CD4-positive, alpha-beta memory T cell (primary cell): ENCODE measurements around the gene CD4. TPM values are rescaled to one million over a fixed set of nuclear protein-coding genes. Genes with fewer than 3 reads are reported as not detected.

Experiments
- CTCF ChIA-PET: fragments of 350-600 bp; sonication (Branson Sonifier 250); formaldehyde crosslinking; loops from one replicate; lab custom pipeline; 2021; ENCODE audit warnings: inconsistent platforms; ENCODE audit not compliant: partially characterized antibody; lab: Charles Lee
- POLR2A ChIA-PET: fragments of 350-600 bp; sonication (Branson Sonifier 250); formaldehyde crosslinking; loops from one replicate; lab custom pipeline; 2021; ENCODE audit not compliant: partially characterized antibody; lab: Charles Lee
- DNase-seq, 5 donors: peaks; one replicate each; pipeline versions ENCODE4 v3.0.0 to v3.0.0-alpha.2; 2020 to 2022; ENCODE audit warnings: mixed read lengths in 1 of 5
- H3K27ac ChIP-seq: one replicate; pipeline ENCODE4 v1.7.0; 2013; ENCODE audit warnings: low read depth, low read length
- H3K27me3 ChIP-seq: 2 replicates; pipeline ENCODE4 v1.7.0; 2013; ENCODE audit warnings: mild to moderate bottlenecking, low read length, moderate library complexity; ENCODE audit not compliant: insufficient read depth
- H3K36me3 ChIP-seq: 2 replicates; pipeline ENCODE4 v1.7.0; 2013; ENCODE audit warnings: mild to moderate bottlenecking, low read length, moderate library complexity; ENCODE audit not compliant: insufficient read depth
- H3K4me1 ChIP-seq: 2 replicates; pipeline ENCODE4 v1.7.0; 2013; ENCODE audit warnings: mild to moderate bottlenecking, low read length, moderate library complexity; ENCODE audit not compliant: insufficient read depth
- H3K4me3 ChIP-seq, 2 donors: one replicate each; pipeline ENCODE4 v1.7.0; 2013; ENCODE audit warnings: low read length in 2 of 2, mild to moderate bottlenecking in 1 of 2
- H3K9me3 ChIP-seq, 2 donors: one replicate each; pipeline ENCODE4 v1.7.0; 2013; ENCODE audit warnings: low read length in 2 of 2, control low read depth in 1 of 2; ENCODE audit not compliant: control insufficient read depth in 1 of 2
- H3K27ac Mint-ChIP-seq, 7 donors: one replicate each; pipeline ENCODE4 v1.8.0; 2020 to 2021; ENCODE audit warnings: mixed read lengths in 7 of 7, mild to moderate bottlenecking in 6 of 7, inconsistent platforms in 3 of 7, moderate library complexity in 3 of 7
- H3K27me3 Mint-ChIP-seq, 2 donors: one replicate each; pipeline ENCODE4 v1.8.0; 2020 to 2021; ENCODE audit warnings: mixed read lengths in 2 of 2
- H3K36me3 Mint-ChIP-seq, 2 donors: one replicate each; pipeline ENCODE4 v1.8.0; 2020 to 2021; ENCODE audit warnings: mixed read lengths in 2 of 2, inconsistent platforms in 1 of 2, mild to moderate bottlenecking in 1 of 2
- H3K4me1 Mint-ChIP-seq, 4 donors: one replicate each; pipeline ENCODE4 v1.8.0; 2020 to 2021; ENCODE audit warnings: mixed read lengths in 4 of 4, mild to moderate bottlenecking in 1 of 4
- H3K4me3 Mint-ChIP-seq, 8 donors: one replicate each; pipeline ENCODE4 v1.8.0; 2020 to 2021; ENCODE audit warnings: mixed read lengths in 8 of 8, mild to moderate bottlenecking in 7 of 8, moderate library complexity in 6 of 8, inconsistent platforms in 3 of 8
- H3K9me3 Mint-ChIP-seq, 8 donors: one replicate each; pipeline ENCODE4 v1.8.0; 2020 to 2021; ENCODE audit warnings: mixed read lengths in 8 of 8, mild to moderate bottlenecking in 5 of 8, inconsistent platforms in 3 of 8, moderate library complexity in 1 of 8
- intact Hi-C: fragments of 100-400 bp; cut with micrococcal nuclease; formaldehyde crosslinking; loops from one replicate; pipeline ENCODE4 v1.15.1; 2023
- polyA plus RNA-seq, 2 donors: library from polyadenylated mRNA; unstranded; fragments of 300-500 nt; fragmentation: Illumina TruSeq; gene quantifications; one replicate each; pipeline ENCODE4 v1.2.3, GENCODE V29; 2021
- total RNA-seq, 2 experiments: library from RNA; stranded (reverse); gene quantifications; one replicate each; pipeline ENCODE4 v1.2.3, GENCODE V29; 2021

The CD4 gene
- total and polyA plus RNA-seq, 4 experiments from 2014 or later: 251 to 456 (median 288) TPM

DNA sequence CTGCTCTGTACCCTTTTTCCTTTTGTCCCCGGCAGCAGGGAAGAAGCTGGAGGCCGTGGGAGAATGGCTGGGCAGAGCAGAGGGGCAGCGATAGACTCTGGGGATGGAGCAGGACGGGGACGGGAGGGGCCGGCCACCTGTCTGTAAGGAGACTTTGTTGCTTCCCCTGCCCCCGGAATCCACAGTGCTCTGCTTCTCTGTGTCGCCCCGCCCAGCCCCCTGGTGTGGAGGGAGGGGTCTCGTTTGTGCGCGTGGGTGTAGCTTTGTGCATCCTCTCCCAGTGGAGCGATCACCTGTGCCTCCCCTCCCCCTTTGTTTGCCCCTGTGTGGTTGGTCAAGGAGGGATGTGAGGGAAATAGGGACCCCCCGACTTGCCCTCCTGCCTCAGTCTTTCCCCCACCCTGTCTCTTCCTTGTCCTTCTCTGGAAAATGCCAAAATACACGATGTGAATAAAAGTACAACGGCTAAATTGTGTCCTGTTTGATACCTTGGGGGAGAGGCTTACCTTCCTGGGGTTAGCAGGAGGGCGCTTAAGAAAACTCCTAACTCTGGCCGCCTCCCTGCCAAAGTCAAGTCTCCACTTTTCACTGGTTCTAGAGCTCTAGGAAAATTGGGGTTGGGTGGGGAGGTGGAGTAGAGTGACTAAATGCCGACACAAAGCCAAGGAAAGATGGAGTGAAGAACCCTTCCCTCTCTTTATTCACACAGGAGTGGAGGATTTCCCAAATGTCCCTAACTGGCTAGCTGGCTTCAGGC lies 77.0 kb downstream of the CD4 start:
- peak overlapping the region in 1 of 2 donors; percentile 67 for H3K4me3 ChIP-seq
- H3K36me3 ChIP-seq: peaks cover 37% of the 10 kb centered on the region
- H3K27me3 Mint-ChIP-seq: no peaks in the 10 kb centered on the region
- peaks cover 25 to 45% (median 38%) of the 10 kb centered on the region in 4 donors for H3K4me1 Mint-ChIP-seq
- peaks cover 30 to 70% of the 10 kb centered on the region in 2 donors for H3K36me3 Mint-ChIP-seq
- H3K4me3 Mint-ChIP-seq: peak overlapping the region; percentile 86 to 96 (median 92)
- no peaks in the 10 kb centered on the region for H3K9me3 Mint-ChIP-seq
- H3K27me3 ChIP-seq: no peaks in the 10 kb centered on the region
- DNase-seq: no peak
- peaks cover 41% of the 10 kb centered on the region for H3K4me1 ChIP-seq
- intact Hi-C loops: no loop called here
- peak overlapping the region; percentile 69 for H3K27ac ChIP-seq
- CTCF ChIA-PET: interaction anchor here (1.0 to 9.2 kb wide), 9 partner anchors 12 to 260 kb away, joined by 3 to 151 read pairs (median 6); partner anchors contain the start of genes C12orf57, C1RL, CDCA3 and RNU7-1
- peak overlapping the region in 6 of 7 donors; percentile 57 to 93 (median 87) for H3K27ac Mint-ChIP-seq
- H3K9me3 ChIP-seq: no peaks in the 10 kb centered on the region
- POLR2A ChIA-PET: interaction anchor here (0.5 to 11.0 kb wide), 20 partner anchors 12 to 286 kb away, joined by 3 to 270 read pairs (median 4); partner anchors contain the start of genes C12orf57, C1RL, CD4 and CDCA3

DNA sequence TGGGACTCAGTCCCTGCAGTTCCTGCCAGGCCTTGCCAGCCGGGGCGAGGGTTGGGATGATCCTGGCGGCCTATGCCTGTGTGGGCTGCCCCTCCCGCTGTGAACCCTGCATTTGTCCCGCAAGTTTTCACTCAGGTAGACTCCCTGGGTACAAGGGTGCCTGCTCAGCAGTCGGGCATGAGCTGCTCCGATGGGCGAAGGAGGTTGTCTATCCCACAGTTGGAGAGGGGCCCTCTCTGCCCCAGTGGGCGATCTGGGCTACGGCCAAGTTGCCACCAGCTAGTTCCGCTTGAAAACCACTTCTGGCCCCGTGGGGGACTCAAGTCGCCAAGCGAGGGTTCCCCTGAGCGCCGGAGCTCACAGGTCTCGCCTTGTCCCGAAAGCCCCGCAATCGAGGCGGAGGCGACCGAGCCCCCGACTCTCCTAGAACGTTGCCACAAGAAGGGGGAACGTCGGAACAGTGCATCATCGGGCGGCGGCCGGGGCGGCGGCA lies 77.6 kb downstream of the CD4 start:
- Mint-ChIP-seq H3K9me3 (no peaks in the 10 kb centered on the region), H3K36me3 (peaks cover 24 to 70% of the 10 kb centered on the region in 2 donors), H3K27me3 (no peaks in the 10 kb centered on the region), H3K27ac (peak overlapping the region; percentile 82 to 94 (median 91)), H3K4me1 (peaks cover 30 to 52% (median 43%) of the 10 kb centered on the region in 4 donors), H3K4me3 (peak overlapping the region; percentile 86 to 96 (median 92))
- POLR2A ChIA-PET: interaction anchor here (0.5 to 11.0 kb wide), 28 partner anchors 13 to 287 kb away, joined by 3 to 270 read pairs (median 4); partner anchors contain the start of genes C12orf57, C1RL, CD4 and CDCA3
- peaks cover 33% of the 10 kb centered on the region for H3K36me3 ChIP-seq
- peaks cover 48% of the 10 kb centered on the region for H3K4me1 ChIP-seq
- peak in 2 of 5 donors; percentile 17 to 80 for DNase-seq
- no peaks in the 10 kb centered on the region for H3K27me3 ChIP-seq
- peak overlapping the region; percentile 36 to 67 for H3K4me3 ChIP-seq
- H3K27ac ChIP-seq: peak overlapping the region; percentile 69
- intact Hi-C loops: loop anchor here (1.0 kb wide), 3 partner anchors 15 to 103 kb away; partner anchors contain the start of genes EMG1, LRRC23, PHB2 and USP5
- CTCF ChIA-PET: interaction anchor here (1.0 to 9.2 kb wide), 8 partner anchors 14 to 259 kb away, joined by 3 to 151 read pairs (median 6); partner anchors contain the start of genes C12orf57, C1RL, CDCA3 and RNU7-1
- no peaks in the 10 kb centered on the region for H3K9me3 ChIP-seq

DNA sequence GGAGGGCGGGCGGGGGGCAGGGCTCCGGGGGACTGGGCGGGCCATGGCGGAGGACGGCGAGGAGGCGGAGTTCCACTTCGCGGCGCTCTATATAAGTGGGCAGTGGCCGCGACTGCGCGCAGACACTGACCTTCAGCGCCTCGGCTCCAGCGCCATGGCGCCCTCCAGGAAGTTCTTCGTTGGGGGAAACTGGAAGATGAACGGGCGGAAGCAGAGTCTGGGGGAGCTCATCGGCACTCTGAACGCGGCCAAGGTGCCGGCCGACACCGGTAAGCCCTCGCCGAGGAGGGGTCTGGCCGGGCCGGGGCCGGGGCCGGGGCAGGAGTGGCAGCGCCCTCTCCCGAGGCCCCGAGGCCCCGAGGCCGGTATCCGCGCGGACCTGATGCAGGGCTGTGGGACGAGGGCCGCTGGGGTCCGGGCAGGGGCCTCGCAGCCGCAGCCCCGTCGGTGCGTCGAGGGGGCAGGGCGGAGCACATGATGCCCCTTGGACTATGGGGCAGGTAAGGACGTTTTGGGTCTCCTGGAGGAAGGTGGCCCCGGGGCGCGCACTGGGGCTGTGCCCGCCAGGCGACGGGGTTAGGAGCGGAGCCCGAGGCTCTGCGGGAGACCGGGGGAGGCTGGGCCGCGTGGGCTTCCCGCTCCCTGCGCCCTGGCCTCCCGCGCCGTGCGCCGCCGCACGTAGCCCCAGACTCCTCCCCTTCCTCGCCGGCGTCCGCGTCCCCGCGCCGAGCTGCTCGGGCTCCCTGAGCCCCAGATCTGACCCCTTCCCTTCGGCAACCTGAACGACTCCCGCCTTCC lies 78.3 kb downstream of the CD4 start, which contains the start of gene TPI1:
Gene TPI1 (plus strand): TSS at position 119 of the 798 bp plus-strand sequence. CDS start 36 bp downstream, at position 155.
- Mint-ChIP-seq H3K4me3 (peak within 1 kb of the TSS; percentile 89 to 96 (median 92)), H3K9me3 (no peaks in the 10 kb centered on the region), H3K4me1 (peaks cover 33 to 58% (median 48%) of the 10 kb centered on the region in 4 donors), H3K36me3 (peaks cover 20 to 71% of the 10 kb centered on the region in 2 donors), H3K27me3 (no peaks in the 10 kb centered on the region), H3K27ac (peak within 1 kb of the TSS; percentile 91 to 97 (median 93))
- Histone ChIP-seq H3K9me3 (no peaks in the 10 kb centered on the region), H3K36me3 (peaks cover 27% of the 10 kb centered on the region), H3K4me3 (peak within 1 kb of the TSS; percentile 36 to 67), H3K4me1 (peaks cover 51% of the 10 kb centered on the region), H3K27me3 (no peaks in the 10 kb centered on the region), H3K27ac (peak within 1 kb of the TSS; percentile 69)
- peak; percentile 59 to 68 (median 62) for DNase-seq
- intact Hi-C loops: loop anchor here (1.0 kb wide), 4 partner anchors 15 to 151 kb away; partner anchors contain the start of genes EMG1, LPCAT3, LRRC23 and PHB2
- CTCF ChIA-PET: interaction anchor here (0.6 to 9.2 kb wide), 10 partner anchors 15 to 243 kb away, joined by 3 to 151 read pairs (median 8); partner anchors contain the start of genes C12orf57, C1RL, CDCA3 and LRRC23
- POLR2A ChIA-PET: interaction anchor here (0.7 to 11.0 kb wide), 30 partner anchors 9 to 241 kb away, joined by 3 to 270 read pairs (median 4); partner anchors contain the start of genes C12orf57, C1RL, CD4 and CDCA3

DNA sequence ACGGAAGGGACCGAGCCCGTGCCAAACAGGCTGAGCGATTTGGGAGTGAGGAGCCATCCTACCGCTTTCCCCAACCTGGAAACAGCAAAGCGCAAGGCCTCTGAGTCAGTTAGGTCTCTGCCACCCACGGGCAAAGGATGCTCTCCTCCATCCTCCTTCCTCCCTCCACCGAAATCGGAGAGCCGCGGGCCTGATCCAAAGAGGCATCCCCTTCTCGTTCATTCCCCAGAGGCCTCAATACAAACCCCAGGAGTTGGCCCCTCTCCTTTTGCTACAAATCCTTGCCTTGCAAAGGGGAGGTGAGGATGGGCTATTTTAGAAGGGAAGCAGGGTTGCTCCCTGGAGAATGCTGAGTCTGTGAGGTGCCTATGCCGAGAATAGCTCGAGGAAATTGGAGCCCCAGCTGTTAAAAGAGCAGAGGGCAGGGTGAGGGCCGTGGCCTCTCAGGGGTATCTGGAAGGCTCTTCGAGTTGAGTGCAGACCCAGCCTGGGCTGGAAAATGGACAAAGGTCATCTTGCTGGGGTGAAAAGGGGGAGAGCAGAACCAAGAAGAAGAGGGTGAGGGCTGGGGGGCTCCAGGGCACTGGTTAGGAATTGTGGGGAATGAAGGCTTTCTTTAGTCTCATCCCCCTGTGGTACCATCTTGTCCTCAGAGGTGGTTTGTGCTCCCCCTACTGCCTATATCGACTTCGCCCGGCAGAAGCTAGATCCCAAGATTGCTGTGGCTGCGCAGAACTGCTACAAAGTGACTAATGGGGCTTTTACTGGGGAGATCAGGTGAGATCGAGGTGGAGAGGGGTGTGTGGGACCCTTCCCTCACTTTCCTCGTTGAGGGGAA lies 79.1 kb downstream of the CD4 start:
- H3K27me3 Mint-ChIP-seq: no peaks in the 10 kb centered on the region
- CTCF ChIA-PET: interaction anchor here (0.6 to 9.2 kb wide), 20 partner anchors 16 to 242 kb away, joined by 3 to 151 read pairs (median 7); partner anchors contain the start of genes C12orf57, C1RL, CDCA3 and LRRC23
- peak overlapping the region; percentile 88 to 97 (median 91) for H3K27ac Mint-ChIP-seq

DNA sequence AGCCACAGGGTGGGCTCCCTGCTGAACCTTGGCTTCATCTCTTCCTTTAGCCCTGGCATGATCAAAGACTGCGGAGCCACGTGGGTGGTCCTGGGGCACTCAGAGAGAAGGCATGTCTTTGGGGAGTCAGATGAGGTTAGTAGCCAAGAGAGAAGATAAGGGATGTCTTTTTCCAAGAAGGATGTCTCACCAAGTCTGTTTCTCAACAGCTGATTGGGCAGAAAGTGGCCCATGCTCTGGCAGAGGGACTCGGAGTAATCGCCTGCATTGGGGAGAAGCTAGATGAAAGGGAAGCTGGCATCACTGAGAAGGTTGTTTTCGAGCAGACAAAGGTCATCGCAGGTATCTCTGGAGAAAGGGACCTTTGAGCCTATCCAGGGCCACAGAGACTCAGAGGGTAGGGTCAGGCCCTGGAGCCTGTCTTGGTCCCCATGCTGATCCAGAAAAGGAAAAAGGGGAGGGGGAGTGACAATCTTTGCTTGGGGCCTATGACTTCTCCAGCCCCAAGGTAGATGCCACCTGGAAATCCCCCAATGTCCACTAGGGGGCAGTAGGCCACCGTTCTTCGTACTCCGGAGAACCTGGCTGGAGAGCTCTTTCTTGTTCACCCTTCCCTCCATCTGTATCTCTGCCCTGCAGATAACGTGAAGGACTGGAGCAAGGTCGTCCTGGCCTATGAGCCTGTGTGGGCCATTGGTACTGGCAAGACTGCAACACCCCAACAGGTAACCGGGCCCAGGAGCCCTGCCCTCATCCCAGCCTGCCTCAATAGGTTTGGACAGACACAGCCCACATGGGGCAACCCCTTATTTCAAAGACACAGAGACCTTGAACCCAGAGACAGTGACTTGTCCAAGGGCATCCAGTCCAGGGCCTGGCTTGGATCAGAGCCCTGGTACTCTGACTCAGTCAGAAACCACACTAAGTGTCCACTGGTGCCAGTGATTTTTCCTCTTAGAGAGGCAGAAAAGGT lies 80.0 kb downstream of the CD4 start:
- Histone ChIP-seq H3K4me1 (peaks cover 57% of the 10 kb centered on the region), H3K27me3 (no peaks in the 10 kb centered on the region), H3K4me3 (peak overlapping the region in 1 of 2 donors; percentile 67), H3K9me3 (no peaks in the 10 kb centered on the region), H3K27ac (peak overlapping the region; percentile 69), H3K36me3 (peaks cover 17% of the 10 kb centered on the region)
- ChIA-PET POLR2A (interaction anchor here (0.7 to 11.0 kb wide), 20 partner anchors 15 to 239 kb away, joined by 3 to 270 read pairs (median 8); partner anchors contain the start of genes C12orf57, C1RL, CDCA3 and ENO2), CTCF (interaction anchor here (0.8 to 9.2 kb wide), 33 partner anchors 8 to 265 kb away, joined by 3 to 151 read pairs (median 5); partner anchors contain the start of genes C12orf57, C1RL, CDCA3 and ENO2)
- H3K9me3 Mint-ChIP-seq: no peaks in the 10 kb centered on the region
- H3K36me3 Mint-ChIP-seq: peaks cover 14 to 66% of the 10 kb centered on the region in 2 donors
- peak; percentile 79 to 85 (median 83) for DNase-seq
- peak overlapping the region; percentile 88 to 93 (median 90) for H3K4me3 Mint-ChIP-seq
- intact Hi-C loops: loop anchor here (1.0 kb wide), 5 partner anchors 69 to 244 kb away; partner anchors contain the start of genes C12orf57 and C1R
- no peaks in the 10 kb centered on the region for H3K27me3 Mint-ChIP-seq
- peak overlapping the region; percentile 90 to 97 (median 91) for H3K27ac Mint-ChIP-seq
- peaks cover 37 to 70% (median 54%) of the 10 kb centered on the region in 4 donors for H3K4me1 Mint-ChIP-seq

More for the DNA sequence above, 79.1 kb downstream of the CD4 start:
- DNase-seq: no peak
- Histone ChIP-seq H3K27me3 (no peaks in the 10 kb centered on the region), H3K4me1 (peaks cover 51% of the 10 kb centered on the region), H3K9me3 (no peaks in the 10 kb centered on the region), H3K27ac (peak overlapping the region; percentile 69), H3K4me3 (peak overlapping the region; percentile 20 to 67), H3K36me3 (peaks cover 18% of the 10 kb centered on the region)
- intact Hi-C loops: loop anchor here (1.0 kb wide), 6 partner anchors 70 to 245 kb away; partner anchors contain the start of genes C12orf57, C1R and LPCAT3
- peak overlapping the region; percentile 88 to 93 (median 90) for H3K4me3 Mint-ChIP-seq
- H3K36me3 Mint-ChIP-seq: peaks cover 17 to 72% of the 10 kb centered on the region in 2 donors
- H3K4me1 Mint-ChIP-seq: peaks cover 33 to 64% (median 49%) of the 10 kb centered on the region in 4 donors
- no peaks in the 10 kb centered on the region for H3K9me3 Mint-ChIP-seq
- POLR2A ChIA-PET: interaction anchor here (0.7 to 11.0 kb wide), 26 partner anchors 9 to 240 kb away, joined by 3 to 270 read pairs (median 9); partner anchors contain the start of genes C12orf57, C1RL, CDCA3 and COPS7A
